CD8-positive, alpha-beta memory T cell (primary cell): ENCODE measurements around the gene MARCHF6. TPM values are rescaled to one million over a fixed set of nuclear protein-coding genes. Genes with fewer than 3 reads are reported as not detected.

Experiments
- CTCF ChIA-PET: fragments of 350-600 bp; sonication (Branson Sonifier 250); formaldehyde crosslinking; loops from one replicate; lab custom pipeline; 2021; ENCODE audit warnings: antibody characterized with exemption; lab: Charles Lee
- POLR2A ChIA-PET: fragments of 350-600 bp; sonication (Branson Sonifier 250); formaldehyde crosslinking; loops from one replicate; lab custom pipeline; 2021; ENCODE audit warnings: antibody characterized with exemption; lab: Charles Lee
- DNase-seq, 5 donors: peaks; one replicate each; pipeline versions ENCODE4 v3.0.0 to v3.0.0-alpha.2; 2020 to 2022; ENCODE audit warnings: mixed read lengths in 1 of 5
- H3K27ac ChIP-seq: one replicate; pipeline ENCODE4 v1.7.0; 2013; ENCODE audit warnings: low read depth, mild to moderate bottlenecking, low read length, moderate library complexity
- H3K27me3 ChIP-seq: 2 replicates; pipeline ENCODE4 v1.7.0; 2013; ENCODE audit warnings: low read length, mild to moderate bottlenecking; ENCODE audit not compliant: insufficient read depth, poor library complexity, severe bottlenecking
- H3K36me3 ChIP-seq: 2 replicates; pipeline ENCODE4 v1.7.0; 2013; ENCODE audit warnings: mild to moderate bottlenecking, low read length, moderate library complexity; ENCODE audit not compliant: insufficient read depth
- H3K4me1 ChIP-seq: 2 replicates; pipeline ENCODE4 v1.7.0; 2013; ENCODE audit warnings: mild to moderate bottlenecking, low read length, moderate library complexity; ENCODE audit not compliant: insufficient read depth
- H3K4me3 ChIP-seq: 2 replicates; pipeline ENCODE4 v1.7.0; 2013; ENCODE audit warnings: mild to moderate bottlenecking, low read length
- H3K9me3 ChIP-seq: 2 replicates; pipeline ENCODE4 v1.7.0; 2013; ENCODE audit warnings: mild to moderate bottlenecking, low read length
- H3K27ac Mint-ChIP-seq, 8 donors: one replicate each; pipeline ENCODE4 v1.8.0; 2020 to 2021; ENCODE audit warnings: mixed read lengths in 8 of 8, mild to moderate bottlenecking in 6 of 8, inconsistent platforms in 3 of 8, moderate library complexity in 3 of 8
- H3K27me3 Mint-ChIP-seq, 2 donors: one replicate each; pipeline ENCODE4 v1.8.0; 2020 to 2021; ENCODE audit warnings: mixed read lengths in 2 of 2, mild to moderate bottlenecking in 1 of 2, moderate library complexity in 1 of 2
- H3K36me3 Mint-ChIP-seq, 3 donors: one replicate each; pipeline ENCODE4 v1.8.0; 2020 to 2021; ENCODE audit warnings: mixed read lengths in 3 of 3, inconsistent platforms in 1 of 3, mild to moderate bottlenecking in 1 of 3
- H3K4me1 Mint-ChIP-seq, 3 donors: one replicate each; pipeline ENCODE4 v1.8.0; 2020 to 2021; ENCODE audit warnings: mixed read lengths in 3 of 3, inconsistent platforms in 1 of 3, mild to moderate bottlenecking in 1 of 3
- H3K4me3 Mint-ChIP-seq, 7 donors: one replicate each; pipeline ENCODE4 v1.8.0; 2020 to 2021; ENCODE audit warnings: mixed read lengths in 7 of 7, mild to moderate bottlenecking in 6 of 7, moderate library complexity in 4 of 7, inconsistent platforms in 2 of 7
- H3K9me3 Mint-ChIP-seq, 5 donors: one replicate each; pipeline ENCODE4 v1.8.0; 2020 to 2022; ENCODE audit warnings: mixed read lengths in 5 of 5, mild to moderate bottlenecking in 3 of 5, moderate library complexity in 2 of 5, inconsistent platforms in 1 of 5
- polyA plus RNA-seq: library from polyadenylated mRNA; unstranded; fragments of 300-500 nt; fragmentation: Illumina TruSeq; gene quantifications from one replicate; pipeline ENCODE4 v1.2.3, GENCODE V29; 2021
- total RNA-seq, 2 experiments: library from RNA; stranded (reverse); gene quantifications; one replicate each; pipeline ENCODE4 v1.2.3, GENCODE V29; 2021

The MARCHF6 gene
- total RNA-seq (100 to 1,000 TPM; 103 to 110 TPM), polyA plus RNA-seq (54.2 TPM)

- peaks cover 39 to 53% (median 51%) of the 10 kb centered on the region in 3 donors for H3K4me1 Mint-ChIP-seq
- H3K36me3 Mint-ChIP-seq: peaks cover 0 to 12% (median 0%) of the 10 kb centered on the region in 3 donors
- H3K4me3 Mint-ChIP-seq: peak within 1 kb of the TSS; percentile 97 to 100 (median 99)
- peak within 1 kb of the TSS; percentile 97 to 100 (median 99) for H3K27ac Mint-ChIP-seq
- no peaks in the 10 kb centered on the region for H3K9me3 Mint-ChIP-seq
- no peaks in the 10 kb centered on the region for H3K27me3 ChIP-seq
- ChIA-PET CTCF (interaction anchor here (0.9 to 1.3 kb wide), 4 partner anchors 10 to 274 kb away, joined by 3 to 6 read pairs (median 3); no protein-coding TSS in a partner anchor), POLR2A (interaction anchor here (0.6 to 1.6 kb wide), 10 partner anchors 14 to 786 kb away, joined by 3 to 17 read pairs (median 3); partner anchors contain the start of genes ANKRD33B, ATPSCKMT, CCT5 and DAP)
- H3K9me3 ChIP-seq: no peaks in the 10 kb centered on the region
- peak within 1 kb of the TSS; percentile 91 for H3K27ac ChIP-seq
- no peaks in the 10 kb centered on the region for H3K36me3 ChIP-seq
- peak; percentile 93 to 97 (median 94) for DNase-seq
- H3K27me3 Mint-ChIP-seq: no peaks in the 10 kb centered on the region
- peaks cover 27% of the 10 kb centered on the region for H3K4me1 ChIP-seq
- peak within 1 kb of the TSS; percentile 94 for H3K4me3 ChIP-seq
Observed at GRCh38 chr5:10353241-10354047, at the start of gene MARCHF6. TSS of gene MARCHF6 (plus strand) at chr5:10353695. CDS start at chr5:10353899, 204 bp downstream.

GRCh38 chr5:10303699-10304170 lies 49.8 kb upstream of the MARCHF6 start:
- H3K27ac ChIP-seq: peak overlapping the region; percentile 57
- no peaks in the 10 kb centered on the region for H3K36me3 ChIP-seq
- Mint-ChIP-seq H3K4me1 (peaks cover 6 to 10% (median 9%) of the 10 kb centered on the region in 3 donors), H3K27ac (no peak overlapping the region), H3K27me3 (peaks cover 8 to 29% of the 10 kb centered on the region in 2 donors), H3K4me3 (no peak overlapping the region), H3K36me3 (no peaks in the 10 kb centered on the region), H3K9me3 (no peaks in the 10 kb centered on the region)
- no peaks in the 10 kb centered on the region for H3K4me1 ChIP-seq
- no peaks in the 10 kb centered on the region for H3K27me3 ChIP-seq
- no peaks in the 10 kb centered on the region for H3K9me3 ChIP-seq
- DNase-seq: no peak
- CTCF ChIA-PET: interaction anchor here (1.0 kb wide), 1 partner anchor 54 kb away, joined by 3 read pairs; no protein-coding TSS in a partner anchor
- POLR2A ChIA-PET: no interaction called here
- H3K4me3 ChIP-seq: no peak overlapping the region

DNA sequence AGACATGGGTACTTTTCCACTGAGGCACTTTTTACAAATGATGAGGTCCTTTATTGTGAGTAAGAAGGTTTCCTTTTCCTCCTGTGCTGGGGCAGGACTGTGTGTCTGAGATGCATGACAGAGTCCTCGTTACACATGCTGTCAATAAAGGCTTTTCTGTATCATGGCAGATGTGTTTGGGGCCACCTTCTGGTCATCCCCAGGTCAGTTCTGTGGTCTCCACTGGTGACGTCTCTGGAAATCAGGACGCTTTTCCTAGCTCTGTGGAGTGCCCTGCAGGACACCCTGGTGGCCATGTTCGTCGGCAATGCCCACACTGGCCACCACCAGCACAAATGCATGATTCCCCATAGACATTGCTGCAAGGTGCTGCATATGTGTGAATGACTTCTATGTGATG lies 48.6 kb upstream of the MARCHF6 start:
- POLR2A ChIA-PET: no interaction called here
- no peak for DNase-seq
- no peaks in the 10 kb centered on the region for H3K4me1 ChIP-seq
- Mint-ChIP-seq H3K27me3 (peaks cover 10 to 29% of the 10 kb centered on the region in 2 donors), H3K9me3 (no peaks in the 10 kb centered on the region), H3K27ac (peak overlapping the region in 1 of 8 donors; percentile 33), H3K36me3 (no peaks in the 10 kb centered on the region), H3K4me3 (no peak overlapping the region), H3K4me1 (peaks cover 6 to 10% (median 10%) of the 10 kb centered on the region in 3 donors)
- H3K27ac ChIP-seq: no peak overlapping the region
- no peaks in the 10 kb centered on the region for H3K27me3 ChIP-seq
- no peak overlapping the region for H3K4me3 ChIP-seq
- H3K9me3 ChIP-seq: no peaks in the 10 kb centered on the region
- CTCF ChIA-PET: no interaction called here
- no peaks in the 10 kb centered on the region for H3K36me3 ChIP-seq

DNA sequence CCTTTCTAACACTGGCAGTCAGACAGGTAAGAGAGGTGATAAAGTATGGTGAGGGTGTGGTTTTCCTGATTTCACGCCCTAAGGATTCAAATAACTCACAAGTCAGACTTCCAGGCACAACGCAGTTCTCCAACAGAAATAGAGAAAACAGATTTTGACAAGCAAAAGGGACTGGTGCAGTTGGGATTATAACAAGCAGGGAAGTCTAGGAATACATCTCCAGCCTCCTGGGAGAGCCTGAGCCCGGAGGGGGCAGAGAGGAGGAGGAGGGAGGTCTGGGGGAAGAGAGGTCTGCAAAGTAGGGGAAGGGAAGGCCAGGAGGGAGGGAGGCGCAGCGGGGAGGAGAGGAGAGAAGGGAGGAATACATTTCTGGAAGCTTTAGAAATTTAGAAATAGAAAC lies 47.4 kb upstream of the MARCHF6 start:
- peaks cover 6 to 10% (median 10%) of the 10 kb centered on the region in 3 donors for H3K4me1 Mint-ChIP-seq
- H3K27ac Mint-ChIP-seq: peak overlapping the region in 1 of 8 donors; percentile 43
- Histone ChIP-seq H3K4me3 (no peak overlapping the region), H3K36me3 (no peaks in the 10 kb centered on the region), H3K27ac (peak overlapping the region; percentile 75), H3K9me3 (no peaks in the 10 kb centered on the region), H3K4me1 (no peaks in the 10 kb centered on the region), H3K27me3 (no peaks in the 10 kb centered on the region)
- no peak for DNase-seq
- ChIA-PET POLR2A (no interaction called here), CTCF (no interaction called here)
- peak overlapping the region in 2 of 7 donors; percentile 86 to 87 for H3K4me3 Mint-ChIP-seq
- H3K27me3 Mint-ChIP-seq: peaks cover 13 to 29% of the 10 kb centered on the region in 2 donors
- H3K36me3 Mint-ChIP-seq: no peaks in the 10 kb centered on the region
- no peaks in the 10 kb centered on the region for H3K9me3 Mint-ChIP-seq

- ChIA-PET CTCF (no interaction called here), POLR2A (no interaction called here)
- no peaks in the 10 kb centered on the region for H3K9me3 ChIP-seq
- H3K27ac ChIP-seq: peak overlapping the region; percentile 75
- no peaks in the 10 kb centered on the region for H3K27me3 ChIP-seq
- peaks cover 6 to 10% (median 10%) of the 10 kb centered on the region in 3 donors for H3K4me1 Mint-ChIP-seq
- no peaks in the 10 kb centered on the region for H3K36me3 ChIP-seq
- DNase-seq: no peak
- H3K4me3 Mint-ChIP-seq: peak overlapping the region in 6 of 7 donors; percentile 49 to 87 (median 84)
- no peaks in the 10 kb centered on the region for H3K36me3 Mint-ChIP-seq
- no peaks in the 10 kb centered on the region for H3K4me1 ChIP-seq
- peaks cover 13 to 32% of the 10 kb centered on the region in 2 donors for H3K27me3 Mint-ChIP-seq
- no peak overlapping the region for H3K27ac Mint-ChIP-seq
- peak overlapping the region; percentile 59 for H3K4me3 ChIP-seq
- no peaks in the 10 kb centered on the region for H3K9me3 Mint-ChIP-seq
Observed at GRCh38 chr5:10306806-10307205, 46.7 kb upstream of the MARCHF6 start.

DNA sequence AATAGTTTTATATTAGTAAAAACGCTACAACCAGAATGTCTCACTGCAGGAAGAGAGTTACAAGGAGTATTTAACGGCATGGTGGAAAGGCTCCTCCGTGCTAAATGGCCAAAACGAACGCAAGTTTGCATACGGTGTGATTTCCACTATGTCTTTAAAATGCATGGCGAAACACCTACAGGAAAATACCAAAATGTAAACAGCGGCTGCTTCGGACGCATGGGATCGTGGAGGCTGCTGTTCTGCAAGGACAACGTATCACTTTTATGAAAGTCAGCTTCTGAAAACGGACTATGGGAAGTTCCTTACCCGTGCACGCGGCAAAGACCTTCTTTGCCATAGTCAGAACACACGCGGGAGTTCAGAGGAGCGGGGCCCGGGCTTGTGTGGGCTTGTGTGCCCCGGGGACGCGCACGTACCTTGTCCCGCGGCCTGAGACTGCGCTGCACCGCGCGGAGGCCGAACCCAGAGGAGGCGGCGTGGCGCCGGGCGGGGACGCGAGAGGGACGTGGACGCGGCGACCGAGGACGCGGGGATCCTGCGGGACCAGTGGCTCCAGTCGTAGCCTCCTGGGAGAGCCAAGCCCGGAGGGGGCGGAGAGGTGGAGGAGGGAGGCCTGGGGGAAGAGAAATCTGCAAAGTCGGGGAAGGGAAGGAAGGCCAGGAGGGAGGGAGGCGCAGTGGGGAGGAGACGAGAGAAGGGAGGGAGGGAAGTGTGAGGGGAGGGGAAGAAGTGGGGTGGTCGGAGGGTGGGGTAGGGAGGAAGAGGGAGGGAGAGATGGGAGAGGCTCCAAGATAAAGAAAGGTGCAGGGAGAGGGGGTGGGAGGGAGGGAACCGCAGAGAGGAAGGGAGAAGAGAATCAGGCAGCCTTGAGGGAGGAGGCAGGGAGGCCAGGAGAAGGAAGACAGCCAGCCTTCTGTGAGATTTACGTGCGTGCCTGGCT lies 46.0 kb upstream of the MARCHF6 start, which contains the start of gene CMBL:
CMBL (minus strand) TSS at position 697 of the 943 bp plus-strand sequence. CDS start 17,140 bp downstream, outside the sequence.
- H3K4me1 Mint-ChIP-seq: peaks cover 6 to 10% (median 10%) of the 10 kb centered on the region in 3 donors
- peaks cover 13 to 32% of the 10 kb centered on the region in 2 donors for H3K27me3 Mint-ChIP-seq
- POLR2A ChIA-PET: no interaction called here
- H3K36me3 Mint-ChIP-seq: no peaks in the 10 kb centered on the region
- peak within 1 kb of the TSS; percentile 49 to 93 (median 85) for H3K4me3 Mint-ChIP-seq
- Histone ChIP-seq H3K4me1 (no peaks in the 10 kb centered on the region), H3K36me3 (no peaks in the 10 kb centered on the region), H3K27me3 (no peaks in the 10 kb centered on the region), H3K4me3 (peak within 1 kb of the TSS; percentile 59), H3K27ac (peak within 1 kb of the TSS; percentile 75), H3K9me3 (no peaks in the 10 kb centered on the region)
- peak in 1 of 5 donors; percentile 14 for DNase-seq
- H3K9me3 Mint-ChIP-seq: no peaks in the 10 kb centered on the region
- CTCF ChIA-PET: no interaction called here
- H3K27ac Mint-ChIP-seq: peak within 1 kb of the TSS in 2 of 8 donors; percentile 56 to 61

DNA sequence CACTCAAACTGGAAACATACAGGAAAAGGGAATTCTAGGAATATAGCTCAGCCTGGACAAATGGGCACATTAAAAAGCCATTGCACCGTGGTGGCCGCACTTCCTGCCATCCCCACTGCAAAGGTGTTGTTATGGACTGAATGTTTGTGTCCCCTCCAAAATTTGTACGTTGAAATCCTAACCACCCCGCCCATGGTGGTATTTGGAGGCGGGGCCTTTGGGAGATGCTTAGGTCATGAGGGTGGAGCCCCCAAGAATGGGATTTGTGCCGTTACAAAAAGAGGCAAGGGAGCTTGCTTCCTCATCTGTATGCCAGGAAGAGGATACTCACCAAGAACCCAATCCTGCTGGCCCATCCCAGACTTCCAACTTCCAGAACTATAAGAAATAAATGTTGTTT lies 44.7 kb upstream of the MARCHF6 start:
- POLR2A ChIA-PET: no interaction called here

More for the DNA sequence above, 44.7 kb upstream of the MARCHF6 start:
- Histone ChIP-seq H3K4me3 (no peak overlapping the region), H3K27me3 (no peaks in the 10 kb centered on the region), H3K27ac (peak overlapping the region; percentile 48), H3K9me3 (no peaks in the 10 kb centered on the region), H3K36me3 (no peaks in the 10 kb centered on the region), H3K4me1 (no peaks in the 10 kb centered on the region)
- Mint-ChIP-seq H3K9me3 (no peaks in the 10 kb centered on the region), H3K4me3 (peak overlapping the region in 5 of 7 donors; percentile 19 to 62 (median 49)), H3K27ac (no peak overlapping the region), H3K4me1 (peaks cover 6 to 10% (median 10%) of the 10 kb centered on the region in 3 donors), H3K36me3 (no peaks in the 10 kb centered on the region), H3K27me3 (peaks cover 13 to 32% of the 10 kb centered on the region in 2 donors)
- no peak for DNase-seq
- CTCF ChIA-PET: interaction anchor here (1.5 to 2.0 kb wide), 2 partner anchors 25 to 319 kb away, joined by 3 to 5 read pairs; no protein-coding TSS in a partner anchor
